ENCODE data around the gene EIF4G3. TPM values are rescaled to one million over a fixed set of nuclear protein-coding genes. Genes with fewer than 3 reads are reported as not detected.

Gene EIF4G3
- total RNA-seq, 1 experiment from 2014 or later = 87.6 TPM

GRCh38 chr1:20972855-20973254, 203.8 kb downstream of the EIF4G3 start:
- POLR2A ChIA-PET = interaction anchor here (1.2 kb wide), 1 partner anchor 13 kb away, joined by 3 read pairs; no protein-coding TSS in a partner anchor
- H3K4me3 Mint-ChIP-seq (ENCODE audit: unreplicated experiment) = no peak overlapping the region
- no peak for TF ChIP-seq CTCF (IDR thresholded peaks at IDR 0.05; ENCODE audit: unreplicated experiment)
- no peaks in the 10 kb centered on the region for H3K9me3 Mint-ChIP-seq (ENCODE audit: unreplicated experiment)
- intact Hi-C loops (cut with micrococcal nuclease) = no loop called here
- BruUV-seq (replicated peaks) = no TSS peak
- peak overlapping the region; percentile 23 for H3K27ac Mint-ChIP-seq (ENCODE audit: low read depth, unreplicated experiment)
- H3K4me1 Mint-ChIP-seq (ENCODE audit: insufficient read depth, unreplicated experiment) = no peaks in the 10 kb centered on the region
- DNase-seq (ENCODE audit: unreplicated experiment) = no peak
- peaks cover 55% of the 10 kb centered on the region for H3K36me3 Mint-ChIP-seq (ENCODE audit: insufficient read depth, unreplicated experiment)
- H3K27me3 Mint-ChIP-seq (ENCODE audit: insufficient read depth, unreplicated experiment) = no peaks in the 10 kb centered on the region
- CTCF ChIA-PET = no interaction called here

GRCh38 chr1:20964540-20965484, 211.9 kb downstream of the EIF4G3 start:
- Mint-ChIP-seq H3K27me3 (ENCODE audit: insufficient read depth, unreplicated experiment) (no peaks in the 10 kb centered on the region), H3K36me3 (ENCODE audit: insufficient read depth, unreplicated experiment) (peaks cover 67% of the 10 kb centered on the region), H3K27ac (ENCODE audit: low read depth, unreplicated experiment) (peak overlapping the region; percentile 17), H3K4me3 (ENCODE audit: unreplicated experiment) (no peak overlapping the region), H3K4me1 (ENCODE audit: insufficient read depth, unreplicated experiment) (no peaks in the 10 kb centered on the region), H3K9me3 (ENCODE audit: unreplicated experiment) (no peaks in the 10 kb centered on the region)
- no TSS peak for BruUV-seq (replicated peaks)
- DNase-seq (ENCODE audit: unreplicated experiment) = no peak
- CTCF ChIA-PET = interaction anchor here (0.6 kb wide), 1 partner anchor 8 kb away, joined by 4 read pairs; no protein-coding TSS in a partner anchor
- intact Hi-C loops (cut with micrococcal nuclease) = no loop called here
- no peak for TF ChIP-seq CTCF (IDR thresholded peaks at IDR 0.05; ENCODE audit: unreplicated experiment)
- POLR2A ChIA-PET = no interaction called here

- no TSS peak for BruUV-seq (replicated peaks)
- ChIA-PET CTCF (interaction anchor here (0.7 kb wide), 1 partner anchor 373 kb away, joined by 3 read pairs; no protein-coding TSS in a partner anchor), POLR2A (interaction anchor here (1.1 kb wide), 1 partner anchor 150 kb away, joined by 4 read pairs; no protein-coding TSS in a partner anchor)
- DNase-seq (ENCODE audit: unreplicated experiment) = no peak
- TF ChIP-seq CTCF (IDR thresholded peaks at IDR 0.05; ENCODE audit: unreplicated experiment) = no peak
- Mint-ChIP-seq H3K27me3 (ENCODE audit: insufficient read depth, unreplicated experiment) (no peaks in the 10 kb centered on the region), H3K27ac (ENCODE audit: low read depth, unreplicated experiment) (no peak overlapping the region), H3K4me3 (ENCODE audit: unreplicated experiment) (no peak overlapping the region), H3K9me3 (ENCODE audit: unreplicated experiment) (no peaks in the 10 kb centered on the region), H3K4me1 (ENCODE audit: insufficient read depth, unreplicated experiment) (no peaks in the 10 kb centered on the region), H3K36me3 (ENCODE audit: insufficient read depth, unreplicated experiment) (peaks cover 47% of the 10 kb centered on the region)
- intact Hi-C loops (cut with micrococcal nuclease) = no loop called here
Observed at GRCh38 chr1:20962576-20963258, 214.0 kb downstream of the EIF4G3 start.

- no peak overlapping the region for H3K27ac Mint-ChIP-seq (ENCODE audit: low read depth, unreplicated experiment)
- CTCF ChIA-PET = no interaction called here
- no peak for TF ChIP-seq CTCF (IDR thresholded peaks at IDR 0.05; ENCODE audit: unreplicated experiment)
- no peaks in the 10 kb centered on the region for H3K27me3 Mint-ChIP-seq (ENCODE audit: insufficient read depth, unreplicated experiment)
- no TSS peak for BruUV-seq (replicated peaks)
- H3K9me3 Mint-ChIP-seq (ENCODE audit: unreplicated experiment) = peaks cover 6% of the 10 kb centered on the region
- intact Hi-C loops (cut with micrococcal nuclease) = no loop called here
- peaks cover 28% of the 10 kb centered on the region for H3K36me3 Mint-ChIP-seq (ENCODE audit: insufficient read depth, unreplicated experiment)
- H3K4me1 Mint-ChIP-seq (ENCODE audit: insufficient read depth, unreplicated experiment) = peaks cover 6% of the 10 kb centered on the region
- no peak overlapping the region for H3K4me3 Mint-ChIP-seq (ENCODE audit: unreplicated experiment)
- DNase-seq (ENCODE audit: unreplicated experiment) = no peak
- POLR2A ChIA-PET = no interaction called here
Observed at GRCh38 chr1:20958430-20958829, 218.3 kb downstream of the EIF4G3 start.

All from MCF 10A (cell line).